ENCODE data around the gene EXOC3L1. TPM values are rescaled to one million over a fixed set of nuclear protein-coding genes. Genes with fewer than 3 reads are reported as not detected.

The EXOC3L1 gene
- total RNA-seq, 4 donors from 2014 or later = 1.2 to 10.9 (median 4.7) TPM

DNA sequence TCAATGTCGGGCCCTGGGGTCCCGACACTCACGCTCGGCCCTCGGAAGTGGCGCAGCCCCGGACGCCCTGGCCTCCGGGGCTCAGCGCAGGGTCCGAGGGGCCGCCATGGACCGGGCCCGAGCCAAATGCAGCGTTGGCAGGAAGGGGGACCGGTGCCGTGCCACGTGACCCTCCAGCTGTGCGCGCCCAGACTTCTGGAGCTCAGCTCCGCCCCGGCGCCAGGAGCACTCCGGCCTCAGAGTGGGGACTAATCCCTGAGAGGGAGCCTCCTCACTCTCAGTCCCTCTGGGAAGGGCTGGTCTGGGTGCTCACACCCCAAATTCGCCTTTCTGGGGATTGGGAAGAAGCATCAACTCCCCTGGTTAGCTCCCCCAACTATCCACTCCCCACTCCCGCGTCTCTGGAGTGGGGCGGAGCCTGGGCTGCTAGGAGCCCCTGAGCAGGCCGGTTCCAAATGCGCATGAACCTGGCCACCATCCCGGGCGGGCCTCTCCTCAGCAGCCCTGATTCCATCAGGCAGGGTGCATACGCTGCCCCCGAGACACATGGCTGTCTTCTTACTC is 39.0 kb downstream of the EXOC3L1 start, which contains the start of gene B3GNT9:
TSS of gene B3GNT9 (minus strand) at position 166 of the 564 bp plus-strand sequence. CDS start 513 bp downstream, outside the sequence.
- DNase-seq = peak; percentile 51 to 74 (median 73)
- no peaks in the 10 kb centered on the region for H3K9me3 ChIP-seq
- peaks cover 4 to 33% (median 12%) of the 10 kb centered on the region in 4 donors for H3K4me1 ChIP-seq
- peak within 1 kb of the TSS; percentile 56 to 87 (median 72) for H3K27ac ChIP-seq
- H3K36me3 ChIP-seq = peaks cover 0 to 19% (median 0%) of the 10 kb centered on the region in 3 donors
- TF ChIP-seq, protein P1, sequence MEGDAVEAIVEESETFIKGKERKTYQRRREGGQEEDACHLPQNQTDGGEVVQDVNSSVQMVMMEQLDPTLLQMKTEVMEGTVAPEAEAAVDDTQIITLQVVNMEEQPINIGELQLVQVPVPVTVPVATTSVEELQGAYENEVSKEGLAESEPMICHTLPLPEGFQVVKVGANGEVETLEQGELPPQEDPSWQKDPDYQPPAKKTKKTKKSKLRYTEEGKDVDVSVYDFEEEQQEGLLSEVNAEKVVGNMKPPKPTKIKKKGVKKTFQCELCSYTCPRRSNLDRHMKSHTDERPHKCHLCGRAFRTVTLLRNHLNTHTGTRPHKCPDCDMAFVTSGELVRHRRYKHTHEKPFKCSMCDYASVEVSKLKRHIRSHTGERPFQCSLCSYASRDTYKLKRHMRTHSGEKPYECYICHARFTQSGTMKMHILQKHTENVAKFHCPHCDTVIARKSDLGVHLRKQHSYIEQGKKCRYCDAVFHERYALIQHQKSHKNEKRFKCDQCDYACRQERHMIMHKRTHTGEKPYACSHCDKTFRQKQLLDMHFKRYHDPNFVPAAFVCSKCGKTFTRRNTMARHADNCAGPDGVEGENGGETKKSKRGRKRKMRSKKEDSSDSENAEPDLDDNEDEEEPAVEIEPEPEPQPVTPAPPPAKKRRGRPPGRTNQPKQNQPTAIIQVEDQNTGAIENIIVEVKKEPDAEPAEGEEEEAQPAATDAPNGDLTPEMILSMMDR (IDR thresholded peaks at IDR 0.05) = no peak
- no peak for TF ChIP-seq POLR2A (IDR thresholded peaks at IDR 0.05)
- H3K4me3 ChIP-seq = peak within 1 kb of the TSS; percentile 51 to 70 (median 60)
- H3K27me3 ChIP-seq = no peaks in the 10 kb centered on the region

DNA sequence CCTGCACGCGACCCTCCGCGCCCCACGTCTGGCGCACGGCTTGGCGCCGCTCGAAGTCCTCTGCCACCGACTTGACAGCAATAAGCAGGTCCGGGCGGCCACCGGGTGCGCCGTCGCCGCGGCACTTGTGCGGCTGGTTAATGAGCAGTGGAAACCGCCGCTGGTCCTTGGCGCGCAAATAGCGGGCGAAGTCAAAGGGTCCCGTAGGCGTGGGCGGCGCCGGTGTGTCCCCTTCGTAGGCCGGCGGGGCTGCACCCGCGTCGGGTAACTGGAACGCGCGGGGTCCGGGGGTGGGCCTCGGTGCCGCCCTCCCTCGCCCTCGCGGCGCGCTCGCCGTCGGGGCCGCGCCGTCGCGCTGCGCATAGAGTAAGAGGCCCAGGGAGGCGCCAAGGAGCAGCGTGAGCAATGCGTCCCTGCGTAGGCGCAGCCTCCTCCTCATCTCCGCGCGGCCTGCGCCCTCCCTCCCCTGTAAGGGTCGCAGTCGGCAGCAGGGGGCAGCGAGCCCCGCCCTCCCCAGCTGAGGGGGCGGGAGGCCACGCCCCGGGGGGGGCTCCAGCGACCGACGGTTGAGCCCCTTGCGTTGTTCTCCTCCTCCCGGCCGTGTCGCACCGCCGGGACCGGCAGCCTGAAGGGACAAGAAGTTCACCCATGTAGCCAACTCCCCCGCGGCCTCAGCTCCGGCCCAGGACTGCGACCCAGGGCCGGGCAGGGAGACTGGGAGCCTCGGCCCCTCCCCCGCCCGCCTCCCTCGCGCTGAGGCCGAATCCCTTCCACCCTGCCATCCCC is 39.7 kb downstream of the EXOC3L1 start:
- Histone ChIP-seq H3K27me3 (no peaks in the 10 kb centered on the region), H3K4me1 (peaks cover 0 to 26% (median 6%) of the 10 kb centered on the region in 4 donors), H3K27ac (peak overlapping the region; percentile 56 to 87 (median 72)), H3K36me3 (peaks cover 0 to 26% (median 0%) of the 10 kb centered on the region in 3 donors), H3K9me3 (no peaks in the 10 kb centered on the region), H3K4me3 (peak overlapping the region; percentile 51 to 70 (median 60))
- peak in 1 of 3 donors; percentile 57 for DNase-seq
- TF ChIP-seq, protein P1 (IDR thresholded peaks at IDR 0.05) = peak in 1 of 6 experiments; percentile 8
- no peak for TF ChIP-seq POLR2A (IDR thresholded peaks at IDR 0.05)

DNA sequence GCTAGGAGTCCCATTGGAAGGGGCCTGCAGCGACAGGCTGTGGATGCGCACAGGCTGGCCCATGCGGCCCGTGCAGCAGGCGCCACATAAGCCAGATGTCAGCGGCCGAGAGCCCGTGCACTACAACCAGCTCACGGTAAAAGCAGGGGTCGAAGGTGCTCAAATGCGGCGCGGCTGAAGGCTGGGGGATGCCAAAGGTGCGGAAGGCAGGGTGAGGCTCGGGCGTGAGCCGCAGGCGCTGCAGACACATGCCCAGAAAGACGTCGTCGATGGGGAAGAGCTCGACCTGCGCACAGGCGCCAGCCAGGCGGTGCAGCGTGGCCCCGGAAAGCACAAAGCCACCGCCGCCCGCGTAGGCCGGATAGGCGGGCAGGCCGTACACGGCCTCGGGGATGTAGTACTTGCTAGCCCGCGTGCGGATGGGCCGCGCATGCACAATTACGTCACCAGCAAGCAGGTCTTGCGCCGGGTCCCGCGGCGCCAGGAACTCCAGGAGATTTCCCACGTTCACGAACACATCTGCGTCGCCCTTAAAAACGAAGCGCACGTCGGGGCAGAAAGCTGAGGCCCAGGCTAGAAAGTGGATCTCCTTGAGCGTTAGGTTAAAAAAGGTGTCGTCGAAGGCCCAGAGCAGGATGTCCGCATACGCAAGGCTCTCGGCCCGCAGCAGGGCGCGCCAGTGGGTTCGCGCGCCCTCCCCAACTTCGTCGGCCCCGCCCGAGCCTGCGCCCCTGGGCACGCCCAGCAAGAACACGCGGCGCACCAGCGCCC is 40.5 kb downstream of the EXOC3L1 start:
- TF ChIP-seq, protein P1 (IDR thresholded peaks at IDR 0.05) = no peak
- no peak for TF ChIP-seq POLR2A (IDR thresholded peaks at IDR 0.05)
- Histone ChIP-seq H3K9me3 (no peaks in the 10 kb centered on the region), H3K4me1 (peaks cover 0 to 19% (median 3%) of the 10 kb centered on the region in 4 donors), H3K27me3 (no peaks in the 10 kb centered on the region), H3K27ac (peak overlapping the region in 3 of 4 donors; percentile 71 to 87 (median 73)), H3K36me3 (peaks cover 0 to 34% (median 0%) of the 10 kb centered on the region in 3 donors), H3K4me3 (peak overlapping the region in 3 of 4 donors; percentile 57 to 70 (median 63))
- no peak for DNase-seq

- TF ChIP-seq, protein P1 (IDR thresholded peaks at IDR 0.05) = no peak
- TF ChIP-seq POLR2A (IDR thresholded peaks at IDR 0.05) = no peak
- H3K36me3 ChIP-seq = peaks cover 0 to 41% (median 0%) of the 10 kb centered on the region in 3 donors
- H3K4me3 ChIP-seq = no peak overlapping the region
- no peaks in the 10 kb centered on the region for H3K27me3 ChIP-seq
- H3K4me1 ChIP-seq = peaks cover 0 to 19% (median 3%) of the 10 kb centered on the region in 4 donors
- no peak for DNase-seq
- no peak overlapping the region for H3K27ac ChIP-seq
- H3K9me3 ChIP-seq = no peaks in the 10 kb centered on the region
Observed at GRCh38 chr16:67148656-67149275, 41.2 kb downstream of the EXOC3L1 start.

DNA sequence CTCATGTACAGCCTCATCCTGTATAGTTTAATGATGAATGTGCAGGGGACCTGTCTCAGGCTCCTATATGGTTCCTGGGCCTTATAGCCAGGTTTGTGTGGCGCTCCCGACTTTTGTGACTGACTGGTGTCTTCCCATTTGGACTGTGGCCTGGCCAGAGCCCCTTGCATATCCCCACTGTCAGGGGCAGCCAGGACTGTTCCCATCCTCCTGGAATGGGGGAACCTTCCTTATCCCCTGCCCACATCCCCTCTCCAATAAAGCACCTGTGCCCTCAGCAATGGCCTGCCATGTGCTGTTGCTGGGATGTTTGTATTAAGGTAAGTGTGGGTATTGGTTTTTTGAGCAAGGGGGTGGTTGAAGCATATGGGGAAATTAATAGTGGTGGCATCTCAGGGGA is 41.7 kb downstream of the EXOC3L1 start:
- DNase-seq = no peak
- Histone ChIP-seq H3K36me3 (peaks cover 0 to 46% (median 3%) of the 10 kb centered on the region in 3 donors), H3K27ac (no peak overlapping the region)

More for the DNA sequence above, 41.7 kb downstream of the EXOC3L1 start:
- Histone ChIP-seq H3K4me1 (peaks cover 0 to 19% (median 3%) of the 10 kb centered on the region in 4 donors), H3K4me3 (no peak overlapping the region), H3K9me3 (no peaks in the 10 kb centered on the region), H3K27me3 (no peaks in the 10 kb centered on the region)
- no peak for TF ChIP-seq POLR2A (IDR thresholded peaks at IDR 0.05)
- TF ChIP-seq, protein P1 (IDR thresholded peaks at IDR 0.05) = no peak
